ENCODE data around the gene ZNF598. TPM values are rescaled to one million over a fixed set of nuclear protein-coding genes. Genes with fewer than 3 reads are reported as not detected.

ZNF598 gene
- total RNA-seq, 1 experiment from 2014 or later = 44.4 TPM

GRCh38 chr16:2037115-2037514, 27.5 kb upstream of the ZNF598 start:
- Histone ChIP-seq H3K4me3 (ENCODE audit: low read length) (no peak overlapping the region), H3K9ac (ENCODE audit: low read length) (no peak overlapping the region), H3K36me3 (ENCODE audit: low read depth, low read length) (no peaks in the 10 kb centered on the region; the same call in 1 of the 2 replicates), H3K4me1 (ENCODE audit: insufficient read depth, low read length) (peaks cover 79% of the 10 kb centered on the region), H3K4me2 (ENCODE audit: low read length) (no peak overlapping the region), H4K20me1 (ENCODE audit: low read length) (no peaks in the 10 kb centered on the region), H3F3A (ENCODE audit: low read length, unreplicated experiment) (no peaks in the 10 kb centered on the region), H3K9me3 (ENCODE audit: low read length) (no peaks in the 10 kb centered on the region), H3K79me2 (ENCODE audit: low read length) (peaks cover 36% of the 10 kb centered on the region), H3K9me2 (replicated peaks; ENCODE audit: low read length) (no peaks in the 10 kb centered on the region), H3K27me3 (ENCODE audit: low read length) (no peaks in the 10 kb centered on the region), H3K27ac (ENCODE audit: low read length) (no peak overlapping the region), H2AFZ (ENCODE audit: low read length) (no peak overlapping the region)
- ATAC-seq (no peak), DNase-seq (no peak)
- ChIA-PET POLR2A (ENCODE audit: unreplicated experiment) (no interaction called here), CTCF (no interaction called here)
- BruUV-seq (replicated peaks) = no TSS peak
- intact Hi-C loops (cut with micrococcal nuclease) = no loop called here
- TF ChIP-seq EZH2 (IDR thresholded peaks at IDR 0.05; ENCODE audit: low read length, unreplicated experiment) = no peak
- no peak for TF ChIP-seq EZH2phosphoT487 (IDR thresholded peaks at IDR 0.05; ENCODE audit: borderline replicate concordance, low read length)
- no peak for TF ChIP-seq CTCF (conservative IDR thresholded peaks at IDR 0.05; ENCODE audit: low read depth, low read length)

- no peak for TF ChIP-seq EZH2phosphoT487 (IDR thresholded peaks at IDR 0.05; ENCODE audit: borderline replicate concordance, low read length)
- CTCF ChIA-PET = no interaction called here
- no peaks in the 10 kb centered on the region for H3F3A ChIP-seq (ENCODE audit: low read length, unreplicated experiment)
- H3K27me3 ChIP-seq (ENCODE audit: low read length) = no peaks in the 10 kb centered on the region
- H3K79me2 ChIP-seq (ENCODE audit: low read length) = peaks cover 36% of the 10 kb centered on the region
- H2AFZ ChIP-seq (ENCODE audit: low read length) = no peak overlapping the region
- H3K4me3 ChIP-seq (ENCODE audit: low read length) = peak overlapping the region; percentile 63
- no peaks in the 10 kb centered on the region for H4K20me1 ChIP-seq (ENCODE audit: low read length)
- DNase-seq (no peak), ATAC-seq (no peak)
- POLR2A ChIA-PET (ENCODE audit: unreplicated experiment) = interaction anchor here (0.8 kb wide), 1 partner anchor 13 kb away, joined by 4 read pairs; no protein-coding TSS in a partner anchor
- peak overlapping the region; percentile 85 for H3K4me2 ChIP-seq (ENCODE audit: low read length)
- peaks cover 73% of the 10 kb centered on the region for H3K4me1 ChIP-seq (ENCODE audit: insufficient read depth, low read length)
- H3K9me2 ChIP-seq (replicated peaks; ENCODE audit: low read length) = no peaks in the 10 kb centered on the region
- H3K36me3 ChIP-seq (ENCODE audit: low read depth, low read length) = no peaks in the 10 kb centered on the region; the same call in 1 of the 2 replicates
- no peaks in the 10 kb centered on the region for H3K9me3 ChIP-seq (ENCODE audit: low read length)
- H3K9ac ChIP-seq (ENCODE audit: low read length) = peak overlapping the region; percentile 82
- H3K27ac ChIP-seq (ENCODE audit: low read length) = peak overlapping the region; percentile 93
- intact Hi-C loops (cut with micrococcal nuclease) = no loop called here
- no TSS peak for BruUV-seq (replicated peaks)
These were observed 26.8 kb upstream of the ZNF598 start for GRCh38 chr16:2036200-2036966.

- H3K79me2 ChIP-seq (ENCODE audit: low read length) = peaks cover 40% of the 10 kb centered on the region
- H3K27ac ChIP-seq (ENCODE audit: low read length) = peak overlapping the region; percentile 93
- H3K9me3 ChIP-seq (ENCODE audit: low read length) = no peaks in the 10 kb centered on the region
- intact Hi-C loops (cut with micrococcal nuclease) = no loop called here
- no peaks in the 10 kb centered on the region; the same call in 1 of the 2 replicates for H3K36me3 ChIP-seq (ENCODE audit: low read depth, low read length)
- POLR2A ChIA-PET (ENCODE audit: unreplicated experiment) = interaction anchor here (0.6 to 0.8 kb wide), 2 partner anchors 12 kb away, joined by 3 to 4 read pairs; no protein-coding TSS in a partner anchor
- ATAC-seq = peak; percentile 32
- H3K4me1 ChIP-seq (ENCODE audit: insufficient read depth, low read length) = peaks cover 66% of the 10 kb centered on the region
- peak overlapping the region; percentile 82 for H3K9ac ChIP-seq (ENCODE audit: low read length)
- no TSS peak for BruUV-seq (replicated peaks)
- no peaks in the 10 kb centered on the region for H4K20me1 ChIP-seq (ENCODE audit: low read length)
- peak overlapping the region; percentile 63 for H3K4me3 ChIP-seq (ENCODE audit: low read length)
- no peaks in the 10 kb centered on the region for H3F3A ChIP-seq (ENCODE audit: low read length, unreplicated experiment)
- no peaks in the 10 kb centered on the region for H3K9me2 ChIP-seq (replicated peaks; ENCODE audit: low read length)
- H2AFZ ChIP-seq (ENCODE audit: low read length) = no peak overlapping the region
- CTCF ChIA-PET = no interaction called here
- peak; percentile 80 for DNase-seq
- TF ChIP-seq CTCF (conservative IDR thresholded peaks at IDR 0.05; ENCODE audit: low read depth, low read length) (no peak), EZH2phosphoT487 (IDR thresholded peaks at IDR 0.05; ENCODE audit: borderline replicate concordance, low read length) (0 out of 2 replicates have a peak, but pooled peaks have one; percentile 32)
- H3K27me3 ChIP-seq (ENCODE audit: low read length) = no peaks in the 10 kb centered on the region
- H3K4me2 ChIP-seq (ENCODE audit: low read length) = peak overlapping the region; percentile 85
These were observed 26.0 kb upstream of the ZNF598 start for GRCh38 chr16:2035431-2036199.

Measured in PC-3 (cell line).